GM18868 (cell line): ENCODE results near the gene HAND2.

Experiments used
- ATAC-seq: cut with Tn5 transposase; IDR thresholded peaks from one replicate; pipeline ENCODE4 v1.9.1; 2021; ENCODE audit warnings: mild to moderate bottlenecking, moderate library complexity; ENCODE audit not compliant: unreplicated experiment

Gene HAND2

GRCh38 chr4:173529477-173530325 lies at the start of gene HAND2:
Gene HAND2 (minus strand): TSS chr4:173530229. CDS start chr4:173529289, 940 bp downstream.
- ATAC-seq: no peak

GRCh38 chr4:173578956-173579355 lies 48.9 kb upstream of the HAND2 start:
- ATAC-seq: no peak

GRCh38 chr4:173577963-173578362 lies 47.9 kb upstream of the HAND2 start:
- ATAC-seq: no peak

GRCh38 chr4:173575482-173576152 lies 45.6 kb upstream of the HAND2 start:
- no peak for ATAC-seq

- no peak for ATAC-seq
Measured at GRCh38 chr4:173573725-173574124, 43.7 kb upstream of the HAND2 start.

GRCh38 chr4:173573286-173573685 lies 43.3 kb upstream of the HAND2 start:
- no peak for ATAC-seq

- ATAC-seq: no peak
Measured at GRCh38 chr4:173572493-173573129, 42.6 kb upstream of the HAND2 start.

GRCh38 chr4:173571620-173572019 lies 41.6 kb upstream of the HAND2 start:
- ATAC-seq: no peak

GRCh38 chr4:173565281-173565680 lies 35.3 kb upstream of the HAND2 start:
- no peak for ATAC-seq

- no peak for ATAC-seq
Measured at GRCh38 chr4:173564461-173564860, 34.4 kb upstream of the HAND2 start.

- no peak for ATAC-seq
Measured at GRCh38 chr4:173560896-173561295, 30.9 kb upstream of the HAND2 start.

- ATAC-seq: no peak
Measured at GRCh38 chr4:173556398-173557131, 26.5 kb upstream of the HAND2 start.

GRCh38 chr4:173547889-173548288 lies 17.9 kb upstream of the HAND2 start:
- ATAC-seq: no peak

- ATAC-seq: no peak
Measured at GRCh38 chr4:173546776-173547175, 16.7 kb upstream of the HAND2 start.

- ATAC-seq: no peak
Measured at GRCh38 chr4:173545440-173545839, 15.4 kb upstream of the HAND2 start.

- ATAC-seq: no peak
Measured at GRCh38 chr4:173543266-173543665, 13.2 kb upstream of the HAND2 start.

- no peak for ATAC-seq
Measured at GRCh38 chr4:173539986-173540385, 10.0 kb upstream of the HAND2 start.

- peak; percentile 13 for ATAC-seq
Measured at GRCh38 chr4:173538909-173539445, 8.9 kb upstream of the HAND2 start.

GRCh38 chr4:173538148-173538908 lies 8.3 kb upstream of the HAND2 start:
- peak; percentile 49 for ATAC-seq

- ATAC-seq: peak; percentile 31
Measured at GRCh38 chr4:173537613-173538147, 7.7 kb upstream of the HAND2 start.
